Pancreas (tissue), 10 donors: ENCODE measurements around the gene IFNK. TPM values are rescaled to one million over a fixed set of nuclear protein-coding genes. Genes with fewer than 3 reads are reported as not detected.

Experiments used
- ATAC-seq, 4 donors: fragments of 200-7000 bp; cut with Tn5 transposase; one replicate each; pipeline versions ENCODE4 v1.8.0 to v1.9.1; 2020; ENCODE audit warnings: mild to moderate bottlenecking in 4 of 4, moderate library complexity in 4 of 4
- DNase-seq, 6 donors: peaks; one replicate each; pipeline ENCODE4 v3.0.0-alpha.2; 2020
- FAIRE-seq: peaks from 2 replicates; lab custom pipeline; 2012; peaks lifted over from hg19 to GRCh38; lab: Jason Lieb, UNC
- H3K27ac ChIP-seq, 4 donors: fragments of 200-600 bp; sonication (generic); 1 replicate in 3 of 4; 2 replicates in 1 of 4; pipeline versions ENCODE4 v1.5.0 to v1.8.0; 2020
- H3K27me3 ChIP-seq, 4 donors: fragments of 200-600 bp; one replicate each; pipeline ENCODE4 v1.8.0; 2021
- H3K36me3 ChIP-seq, 3 donors: fragments of 200-600 bp; sonication (generic) in 1 of 3; one replicate each; pipeline versions ENCODE4 v1.5.0 to v1.8.0; 2020 to 2021
- H3K4me1 ChIP-seq, 3 donors: fragments of 200-600 bp; one replicate each; pipeline ENCODE4 v1.8.0; 2021
- H3K4me3 ChIP-seq, 4 donors: fragments of 200-600 bp; sonication (generic) in 2 of 4; one replicate each; pipeline versions ENCODE4 v1.5.0 to v1.8.0; 2020 to 2021
- H3K9me3 ChIP-seq, 4 donors: fragments of 200-600 bp; one replicate each; pipeline ENCODE4 v1.8.0; 2021
- CTCF ChIP-seq, 4 donors: fragments of 200-600 bp; sonication (generic) in 3 of 4; IDR thresholded peaks; one replicate each; pipeline versions ENCODE4 v1.5.0 to v1.8.0; 2021; ENCODE audit warnings: antibody characterized with exemption in 4 of 4
- WGBS, 2 donors: extraction: QIAGEN DNeasy Blood & Tissue Kit; methylation state at CpG; one replicate each; pipeline ENCODE4 v1.1.7; 2013; 5-methylcytosine and 5-hydroxymethylcytosine counted together
- intact Hi-C, 3 donors: fragments of 100-400 bp; cut with DNase I; formaldehyde crosslinking; loops; one replicate each; pipeline versions ENCODE4 v1.11.1 to v1.14.2; 2022
- polyA plus RNA-seq, 2 donors: library from polyadenylated mRNA; stranded (reverse); fragments of 200-250 nt; gene quantifications; one replicate each; pipeline ENCODE4 v1.2.3, GENCODE V29; 2013
- total RNA-seq, 6 donors: library from RNA; stranded (reverse); fragmentation: NEBNext Ultra II Directional in 4 of 6; extraction: Animal tissue kit (Norgen Biotek cat#: 25700) in 4 of 6; gene quantifications; one replicate each; pipeline versions ENCODE4 v1.2.1 to v1.2.4, GENCODE V29; 2021 to 2023
- donor health status: healthy with polysubstance abuse.
- donor health status: DM: no; HTN: no; CAD: no; lungs with moderate emphysema.
- donor health status: DM: no; HTN: no; CAD: no.
- donor health status: control.
- donor health status: control.
- donor health status: Bipolar disorder and iron deficiency.
- donor health status: DM: yes; HTN: yes; CAD: no.
- donor health status: DM: no; HTN: no; CAD: no.
- donor health status: DM: no; HTN: no; CAD: no.
- donor health status: DM: yes; HTN: yes; CAD: no.

Gene IFNK
- total and polyA plus RNA-seq, 8 donors, result not detected

- FAIRE-seq, result no peak
- Histone ChIP-seq H3K27me3 (no peaks in the 10 kb centered on the region), H3K9me3 (no peaks in the 10 kb centered on the region), H3K36me3 (no peaks in the 10 kb centered on the region), H3K27ac (no peak overlapping the region), H3K4me1 (peaks cover 0 to 3% (median 0%) of the 10 kb centered on the region in 3 donors), H3K4me3 (no peak overlapping the region)
- no peak for DNase-seq
- no peak for TF ChIP-seq CTCF (IDR thresholded peaks at IDR 0.05)
- 92 to 97% methylated on average over 5 of the region's 5 CpGs for WGBS, 2 donors
- intact Hi-C loops, result no loop called here
- no peak for ATAC-seq
These were observed 34.8 kb upstream of the IFNK start for GRCh38 chr9:27489087-27489876.

DNA sequence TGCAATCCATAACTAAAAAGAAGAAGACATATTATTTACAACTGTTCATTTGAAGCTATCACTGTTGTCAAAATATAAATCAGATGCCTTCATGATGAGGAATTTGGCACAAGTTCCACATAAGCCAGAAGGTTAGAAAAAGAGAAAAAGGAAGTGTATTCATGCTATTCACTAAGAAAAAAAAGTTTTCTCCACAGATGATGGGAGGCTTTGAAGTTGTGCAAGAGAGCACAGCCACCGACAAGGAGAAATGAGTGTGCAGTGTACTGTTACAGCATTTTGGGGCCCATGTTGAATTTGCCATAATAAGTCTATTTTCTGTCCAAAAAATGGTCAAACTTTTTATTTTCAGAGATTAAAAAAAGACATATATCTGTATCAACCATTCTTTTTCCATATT lies 32.9 kb upstream of the IFNK start:
- FAIRE-seq (no peak), DNase-seq (no peak), ATAC-seq (peak in 2 of 4 donors; percentile 34 to 65)
- intact Hi-C loops, result no loop called here
- Histone ChIP-seq H3K36me3 (no peaks in the 10 kb centered on the region), H3K9me3 (no peaks in the 10 kb centered on the region), H3K27me3 (no peaks in the 10 kb centered on the region), H3K4me3 (no peak overlapping the region), H3K4me1 (peaks cover 0 to 3% (median 0%) of the 10 kb centered on the region in 3 donors), H3K27ac (no peak overlapping the region)
- no peak for TF ChIP-seq CTCF (IDR thresholded peaks at IDR 0.05)
- 71 to 88% methylated on average over 1 of the region's 1 CpG for WGBS, 2 donors

DNA sequence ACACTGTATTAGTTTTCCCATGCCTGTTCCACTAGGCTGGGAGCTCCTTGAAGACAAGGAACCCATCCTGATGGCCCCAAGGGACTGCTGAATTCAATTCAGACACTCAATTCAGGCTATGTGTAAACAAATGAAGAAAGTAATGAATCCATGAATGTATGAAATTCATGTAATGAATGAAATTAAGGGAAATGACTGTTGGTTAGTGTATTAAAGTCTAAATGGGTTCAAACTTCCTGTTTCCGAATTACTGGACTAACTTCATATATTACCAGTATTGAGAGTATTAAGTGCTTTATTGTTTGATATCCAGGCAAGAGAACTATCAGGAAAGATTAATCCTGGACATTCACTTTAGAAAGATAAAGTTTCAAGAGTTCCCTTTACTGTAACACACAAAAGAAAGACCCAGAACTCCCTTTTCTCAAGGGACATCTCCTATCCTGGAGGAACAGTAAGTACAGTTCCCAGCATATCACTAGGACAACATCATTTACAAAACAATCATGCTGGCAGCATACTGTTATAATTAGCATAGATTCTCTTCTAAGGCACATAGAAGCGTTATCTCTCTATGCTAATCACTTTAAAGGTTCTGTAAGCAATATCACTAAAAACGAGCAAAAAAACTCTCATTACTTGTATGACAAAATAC lies 28.5 kb upstream of the IFNK start:
- 60 to 66% methylated on average over 3 of the region's 3 CpGs for WGBS, 2 donors

GRCh38 chr9:27496135-27496504 lies 28.0 kb upstream of the IFNK start:
- intact Hi-C loops, result no loop called here
- no peak for FAIRE-seq
- ATAC-seq, result no peak

More for the DNA sequence above, 28.5 kb upstream of the IFNK start:
- H3K27ac ChIP-seq, result no peak overlapping the region
- intact Hi-C loops, result no loop called here
- TF ChIP-seq CTCF (IDR thresholded peaks at IDR 0.05), result no peak
- H3K9me3 ChIP-seq, result no peaks in the 10 kb centered on the region
- ATAC-seq (no peak), FAIRE-seq (no peak), DNase-seq (no peak)
- H3K4me1 ChIP-seq, result no peaks in the 10 kb centered on the region
- H3K27me3 ChIP-seq, result no peaks in the 10 kb centered on the region
- no peak overlapping the region for H3K4me3 ChIP-seq
- H3K36me3 ChIP-seq, result no peaks in the 10 kb centered on the region

More at GRCh38 chr9:27496135-27496504, 28.0 kb upstream of the IFNK start:
- no peak for TF ChIP-seq CTCF (IDR thresholded peaks at IDR 0.05)
- no peak for DNase-seq
- Histone ChIP-seq H3K36me3 (no peaks in the 10 kb centered on the region), H3K27ac (no peak overlapping the region), H3K27me3 (no peaks in the 10 kb centered on the region), H3K4me1 (no peaks in the 10 kb centered on the region), H3K4me3 (no peak overlapping the region), H3K9me3 (no peaks in the 10 kb centered on the region)
- WGBS, 2 donors, result 59 to 62% methylated on average over 3 of the region's 3 CpGs
